ENCODE results near the gene SMIM7. TPM values are rescaled to one million over a fixed set of nuclear protein-coding genes. Genes with fewer than 3 reads are reported as not detected.

Gene SMIM7
- total and polyA plus RNA-seq, 2 donors from 2014 or later, result 66.2 to 144 TPM

- TF ChIP-seq CTCF (IDR thresholded peaks at IDR 0.05; ENCODE audit: borderline replicate concordance, extremely low read depth, insufficient read depth), result no peak
- Histone ChIP-seq H3K4me3 (ENCODE audit: low read length in 3 of 3) (no peak overlapping the region), H3K27ac (ENCODE audit: low read depth in 2 of 2, low read length in 2 of 2) (no peak overlapping the region), H3K36me3 (ENCODE audit: control insufficient read depth in 2 of 3, insufficient read depth in 3 of 3, low read length in 3 of 3) (no peaks in the 10 kb centered on the region), H3K4me1 (ENCODE audit: control insufficient read depth in 2 of 3, insufficient read depth in 2 of 3, low read depth in 1 of 3, low read length in 3 of 3) (no peaks in the 10 kb centered on the region), H3K27me3 (ENCODE audit: control insufficient read depth, insufficient read depth, low read length) (no peaks in the 10 kb centered on the region), H3K9ac (ENCODE audit: low read length in 3 of 3) (no peak overlapping the region), H3K9me3 (ENCODE audit: control insufficient read depth in 2 of 3, insufficient read depth in 1 of 3, low read length in 3 of 3) (no peaks in the 10 kb centered on the region)
- intact Hi-C loops (cut with DNase I), result no loop called here
- DNase-seq (peak in 3 of 5 donors; percentile 10 to 20 (median 14)), FAIRE-seq (no peak)
These were observed 42.2 kb upstream of the SMIM7 start for GRCh38 chr19:16702123-16702522.

GRCh38 chr19:16698914-16699313 is 39.0 kb upstream of the SMIM7 start:
- Histone ChIP-seq H3K9me3 (ENCODE audit: control insufficient read depth in 2 of 3, insufficient read depth in 1 of 3, low read length in 3 of 3) (no peaks in the 10 kb centered on the region), H3K27me3 (ENCODE audit: control insufficient read depth, insufficient read depth, low read length) (no peaks in the 10 kb centered on the region), H3K36me3 (ENCODE audit: control insufficient read depth in 2 of 3, insufficient read depth in 3 of 3, low read length in 3 of 3) (no peaks in the 10 kb centered on the region), H3K4me3 (ENCODE audit: low read length in 3 of 3) (no peak overlapping the region), H3K4me1 (ENCODE audit: control insufficient read depth in 2 of 3, insufficient read depth in 2 of 3, low read depth in 1 of 3, low read length in 3 of 3) (no peaks in the 10 kb centered on the region), H3K9ac (ENCODE audit: low read length in 3 of 3) (no peak overlapping the region), H3K27ac (ENCODE audit: low read depth in 2 of 2, low read length in 2 of 2) (no peak overlapping the region)
- no peak for DNase-seq
- intact Hi-C loops (cut with DNase I), result no loop called here
- TF ChIP-seq CTCF (IDR thresholded peaks at IDR 0.05; ENCODE audit: borderline replicate concordance, extremely low read depth, insufficient read depth), result no peak
- FAIRE-seq, result no peak

GRCh38 chr19:16688084-16688483 is 28.1 kb upstream of the SMIM7 start:
- no peak overlapping the region for H3K9ac ChIP-seq (ENCODE audit: low read length in 3 of 3)
- H3K9me3 ChIP-seq (ENCODE audit: control insufficient read depth in 2 of 3, insufficient read depth in 1 of 3, low read length in 3 of 3), result no peaks in the 10 kb centered on the region
- intact Hi-C loops (cut with DNase I), result no loop called here
- FAIRE-seq (no peak), DNase-seq (no peak)
- no peaks in the 10 kb centered on the region for H3K36me3 ChIP-seq (ENCODE audit: control insufficient read depth in 2 of 3, insufficient read depth in 3 of 3, low read length in 3 of 3)
- no peak overlapping the region for H3K27ac ChIP-seq (ENCODE audit: low read depth in 2 of 2, low read length in 2 of 2)
- no peak overlapping the region for H3K4me3 ChIP-seq (ENCODE audit: low read length in 3 of 3)
- H3K4me1 ChIP-seq (ENCODE audit: control insufficient read depth in 2 of 3, insufficient read depth in 2 of 3, low read depth in 1 of 3, low read length in 3 of 3), result no peaks in the 10 kb centered on the region
- no peaks in the 10 kb centered on the region for H3K27me3 ChIP-seq (ENCODE audit: control insufficient read depth, insufficient read depth, low read length)
- TF ChIP-seq CTCF (IDR thresholded peaks at IDR 0.05; ENCODE audit: borderline replicate concordance, extremely low read depth, insufficient read depth), result no peak

- no peak for TF ChIP-seq CTCF (IDR thresholded peaks at IDR 0.05; ENCODE audit: borderline replicate concordance, extremely low read depth, insufficient read depth)
- intact Hi-C loops (cut with DNase I), result no loop called here
- Histone ChIP-seq H3K4me3 (ENCODE audit: low read length in 3 of 3) (no peak overlapping the region), H3K9me3 (ENCODE audit: control insufficient read depth in 2 of 3, insufficient read depth in 1 of 3, low read length in 3 of 3) (peaks cover 0 to 6% (median 0%) of the 10 kb centered on the region in 3 donors), H3K36me3 (ENCODE audit: control insufficient read depth in 2 of 3, insufficient read depth in 3 of 3, low read length in 3 of 3) (peaks cover 0 to 18% (median 8%) of the 10 kb centered on the region in 3 donors), H3K9ac (ENCODE audit: low read length in 3 of 3) (no peak overlapping the region), H3K27ac (ENCODE audit: low read depth in 2 of 2, low read length in 2 of 2) (no peak overlapping the region), H3K4me1 (ENCODE audit: control insufficient read depth in 2 of 3, insufficient read depth in 2 of 3, low read depth in 1 of 3, low read length in 3 of 3) (no peaks in the 10 kb centered on the region), H3K27me3 (ENCODE audit: control insufficient read depth, insufficient read depth, low read length) (no peaks in the 10 kb centered on the region)
- FAIRE-seq, result no peak
- DNase-seq, result no peak
These were observed 24.3 kb upstream of the SMIM7 start for GRCh38 chr19:16684216-16684615.
